ENCODE results near the gene MARCHF3.
A peak's percentile ranks its signal among the peaks of the same experiment; 100 is the strongest.

MARCHF3 gene

DNA sequence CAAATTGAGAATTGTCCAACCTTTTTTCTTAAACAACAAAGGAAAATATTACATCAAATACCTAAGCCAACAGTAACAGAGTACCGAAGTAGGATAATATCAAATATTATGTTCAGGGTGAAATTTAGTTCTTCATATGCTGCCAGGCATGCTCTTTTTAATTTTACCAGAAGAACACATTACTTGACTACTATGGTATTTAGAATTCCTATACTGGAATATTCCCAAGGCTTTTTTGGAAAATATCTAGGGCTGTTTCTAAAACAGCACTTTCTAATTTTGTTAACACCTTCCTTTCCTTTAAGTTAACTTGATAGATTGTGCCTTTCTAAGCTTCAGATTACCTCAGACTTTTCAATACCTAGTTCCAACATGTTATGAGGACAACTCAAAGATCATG, 48.7 kb downstream of the MARCHF3 start:
- no peak for DNase-seq

DNA sequence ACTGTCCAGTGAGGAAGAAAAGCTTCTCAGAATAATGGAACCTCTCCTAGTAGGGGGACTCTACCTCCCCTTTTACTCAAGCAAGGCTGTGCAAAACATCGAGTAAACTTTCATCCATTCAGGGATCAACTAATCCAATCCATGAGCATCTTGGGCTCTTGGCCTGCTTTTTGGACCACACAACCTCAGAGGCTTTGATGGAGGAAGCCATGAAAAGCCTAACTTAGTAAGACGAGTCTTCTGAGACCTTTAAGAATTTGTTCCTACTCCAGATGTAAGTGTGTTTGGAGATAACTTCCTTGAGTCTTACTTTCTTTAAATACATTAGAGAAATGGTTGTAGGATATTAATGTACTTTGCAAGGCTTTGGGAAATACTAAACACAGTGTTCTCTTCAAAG, 49.1 kb downstream of the MARCHF3 start:
- no peak for DNase-seq

DNA sequence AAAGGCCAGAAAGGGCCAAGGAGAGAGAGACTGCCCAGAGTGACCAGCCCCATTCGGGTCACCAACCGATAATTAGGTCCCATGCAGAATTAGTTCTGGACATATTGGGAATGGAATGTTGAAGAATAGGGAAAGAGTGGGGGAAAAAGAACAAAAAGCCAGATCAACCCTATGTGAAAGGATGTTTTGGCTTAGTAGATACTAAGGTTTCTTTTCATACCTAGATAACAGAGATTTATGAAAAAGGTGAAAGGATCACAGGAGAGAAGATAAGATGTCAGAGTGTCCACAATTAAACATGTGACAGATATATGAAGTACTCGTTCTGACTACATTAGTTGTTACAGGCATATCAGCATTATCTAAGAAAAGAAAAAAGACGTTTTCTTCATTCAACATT, 52.1 kb downstream of the MARCHF3 start:
- DNase-seq: no peak

DNA sequence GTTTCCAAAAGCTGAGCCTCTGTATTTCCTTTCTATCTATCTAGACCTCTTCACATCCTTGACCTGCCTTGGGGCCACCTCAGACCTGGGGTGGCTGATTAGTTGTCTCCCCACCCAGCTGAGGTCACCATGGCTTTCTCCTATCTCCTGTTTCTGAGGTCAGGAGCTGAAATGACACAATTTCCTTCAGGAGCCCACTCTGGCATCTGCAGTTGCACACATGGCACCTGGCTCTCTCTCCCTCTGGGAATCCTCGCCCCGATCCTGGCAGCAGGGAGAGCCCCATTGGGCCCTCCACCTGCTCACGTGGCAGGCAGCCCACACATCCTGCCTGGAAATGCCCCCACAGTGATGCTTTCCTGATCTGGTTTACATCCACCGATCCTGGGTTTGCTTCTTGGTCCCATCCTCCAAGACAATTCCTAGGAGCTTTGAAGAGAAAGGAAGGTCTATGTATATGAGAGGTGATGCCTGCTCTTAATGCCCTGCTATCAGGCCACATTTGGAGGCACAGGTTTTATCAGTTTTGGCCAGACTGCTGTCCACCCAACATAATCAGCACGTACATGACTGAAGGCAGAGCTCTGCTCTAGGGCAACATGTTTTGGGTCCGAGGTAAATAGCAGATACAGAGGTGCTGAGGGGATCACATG, 53.7 kb downstream of the MARCHF3 start:
- no peak for DNase-seq

DNA sequence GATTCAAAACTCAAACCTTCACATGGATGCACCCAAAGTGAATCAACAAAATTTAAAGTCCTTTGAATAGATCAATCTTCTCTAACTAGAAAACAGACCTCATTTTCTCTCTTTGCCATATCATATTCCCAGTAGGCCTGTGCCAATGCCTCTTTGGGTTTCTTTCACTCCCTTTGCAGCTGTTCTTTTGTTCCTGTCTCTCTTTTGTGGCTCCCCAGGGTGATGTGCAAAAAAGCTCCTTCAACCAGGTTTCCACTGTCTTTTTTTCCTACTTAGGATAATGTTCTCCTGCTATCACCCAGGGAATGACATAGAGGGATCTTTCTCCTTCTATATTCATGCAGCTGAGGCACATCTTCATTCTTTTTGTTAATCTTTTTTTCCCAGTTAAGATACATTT, 54.6 kb downstream of the MARCHF3 start:
- no peak for DNase-seq

DNA sequence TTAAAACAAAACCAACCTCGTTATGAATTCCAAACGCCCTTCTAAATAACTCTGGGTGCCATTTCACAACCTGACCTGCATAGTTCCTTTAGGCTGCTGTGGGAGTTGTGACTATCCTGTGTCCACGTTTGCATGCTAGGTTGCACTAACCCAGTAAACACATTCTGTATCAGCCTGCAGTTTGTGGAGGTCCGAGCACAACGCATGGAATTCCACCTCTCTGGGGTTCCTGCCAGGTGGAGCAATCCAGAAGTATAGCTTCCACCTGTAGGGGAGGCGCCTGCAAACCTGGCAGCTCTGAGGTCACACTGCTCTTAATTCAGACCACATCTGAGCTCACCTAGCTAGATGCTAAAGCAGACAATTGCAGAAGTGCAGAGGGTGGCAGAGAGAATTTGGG, 57.2 kb downstream of the MARCHF3 start:
- DNase-seq: no peak

DNA sequence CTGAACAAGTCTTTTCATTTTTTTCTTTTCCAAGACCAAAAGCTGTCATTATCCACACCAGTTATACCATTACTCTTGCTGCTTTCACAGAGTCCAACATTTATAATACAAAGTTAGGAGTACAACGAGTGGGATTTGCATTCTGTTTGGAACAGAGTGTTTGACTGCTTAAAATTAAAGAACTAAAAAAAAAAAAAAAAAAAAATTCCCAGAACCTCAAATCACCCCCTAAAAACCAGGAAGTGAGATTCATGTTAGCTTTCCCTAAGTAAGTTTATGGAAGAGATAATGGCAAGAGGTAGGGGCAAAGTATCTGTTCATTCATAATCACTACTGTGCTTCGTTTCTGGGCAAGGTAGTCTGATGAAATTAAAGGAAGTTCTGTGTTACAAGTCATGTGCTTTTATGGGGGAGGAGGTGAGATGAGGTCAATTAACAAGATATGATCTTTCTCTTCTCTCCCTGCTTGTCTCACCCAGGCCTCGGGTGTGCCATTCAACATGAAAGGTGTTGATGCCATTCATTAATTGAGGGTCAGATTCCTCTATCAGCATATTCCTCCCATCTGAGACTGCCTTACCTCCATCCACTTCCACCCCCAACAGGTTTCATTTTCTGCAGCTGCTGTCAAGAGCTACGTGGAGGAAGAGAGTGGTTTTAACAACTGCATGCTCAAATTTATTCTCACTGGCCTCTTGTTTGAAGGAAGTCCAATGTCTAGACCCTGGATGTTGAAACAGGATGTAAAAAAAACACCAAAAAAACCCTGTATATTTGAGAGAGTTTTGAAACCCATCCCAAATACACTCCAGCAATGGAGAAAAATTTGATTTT, 58.1 kb downstream of the MARCHF3 start:
- DNase-seq: peak; percentile 83

DNA sequence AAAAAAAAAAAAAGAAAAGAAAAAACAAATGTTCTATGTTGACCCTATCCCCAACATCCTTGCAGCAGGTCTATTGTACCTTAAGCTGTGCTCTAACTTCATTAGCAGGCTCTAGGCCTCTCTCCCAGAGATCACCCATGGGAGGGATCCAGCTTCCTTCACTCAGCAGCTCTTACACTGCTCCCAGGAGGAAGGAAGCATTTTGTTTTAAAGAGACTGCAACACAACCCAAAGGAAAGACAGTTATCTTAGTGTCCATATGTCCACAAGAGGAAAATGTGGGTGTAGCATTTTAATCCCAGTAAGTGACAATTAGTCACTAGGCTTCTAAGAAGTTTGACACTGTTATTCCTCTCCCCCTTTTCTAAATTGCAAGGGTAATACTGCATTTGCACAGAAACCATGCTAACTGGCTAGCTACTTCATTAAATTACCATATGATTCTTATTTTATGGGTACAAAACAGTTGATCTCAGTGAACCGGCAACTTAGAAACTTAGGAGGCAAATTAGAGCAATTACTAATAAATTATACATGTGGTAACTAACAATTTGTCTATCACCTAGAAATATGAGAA, 58.8 kb downstream of the MARCHF3 start:
- DNase-seq: peak; percentile 62

DNA sequence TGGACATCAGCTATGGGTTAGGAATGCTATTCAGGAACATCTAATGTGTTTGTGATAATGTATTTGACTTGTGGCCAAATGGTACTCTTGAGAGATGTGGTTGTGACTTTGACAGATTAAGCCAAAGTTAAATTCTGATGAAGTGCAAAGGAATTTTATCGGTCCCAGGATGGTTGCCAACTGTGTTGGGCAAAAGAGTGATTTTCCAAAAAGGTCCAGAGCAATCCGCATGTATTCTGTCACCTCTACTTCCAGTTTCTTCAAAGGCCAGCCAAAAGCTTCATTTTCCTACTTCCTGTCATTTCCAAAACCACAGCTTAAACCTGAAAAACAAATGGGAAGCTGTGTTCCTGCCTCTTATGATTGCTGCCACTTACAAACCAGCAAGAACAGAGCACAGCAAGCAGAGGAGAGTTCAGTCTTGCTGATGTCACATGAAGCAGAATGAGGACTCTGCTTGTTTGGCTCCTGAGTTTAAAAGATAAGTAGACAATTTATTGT, 59.8 kb downstream of the MARCHF3 start:
- DNase-seq: no peak

DNA sequence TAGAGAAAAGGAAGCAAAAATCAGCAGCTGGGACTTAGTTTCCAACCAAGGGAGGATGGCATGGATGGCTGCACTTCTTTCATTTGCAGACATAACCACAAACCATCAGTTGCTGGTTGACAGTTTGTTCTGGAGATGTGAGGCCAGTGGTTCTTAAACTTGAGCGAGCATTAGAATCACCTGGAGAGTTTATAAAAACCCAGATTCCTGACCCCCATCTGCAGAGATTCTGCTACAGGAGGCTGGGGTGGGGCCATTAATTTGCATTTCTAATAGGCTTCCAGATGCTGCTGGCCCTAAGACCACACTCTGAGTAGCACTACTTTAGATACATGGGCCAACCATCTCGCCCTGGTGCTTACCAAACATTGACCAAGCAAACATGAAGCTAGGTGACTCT, 60.8 kb downstream of the MARCHF3 start:
- peak; percentile 61 for DNase-seq

DNA sequence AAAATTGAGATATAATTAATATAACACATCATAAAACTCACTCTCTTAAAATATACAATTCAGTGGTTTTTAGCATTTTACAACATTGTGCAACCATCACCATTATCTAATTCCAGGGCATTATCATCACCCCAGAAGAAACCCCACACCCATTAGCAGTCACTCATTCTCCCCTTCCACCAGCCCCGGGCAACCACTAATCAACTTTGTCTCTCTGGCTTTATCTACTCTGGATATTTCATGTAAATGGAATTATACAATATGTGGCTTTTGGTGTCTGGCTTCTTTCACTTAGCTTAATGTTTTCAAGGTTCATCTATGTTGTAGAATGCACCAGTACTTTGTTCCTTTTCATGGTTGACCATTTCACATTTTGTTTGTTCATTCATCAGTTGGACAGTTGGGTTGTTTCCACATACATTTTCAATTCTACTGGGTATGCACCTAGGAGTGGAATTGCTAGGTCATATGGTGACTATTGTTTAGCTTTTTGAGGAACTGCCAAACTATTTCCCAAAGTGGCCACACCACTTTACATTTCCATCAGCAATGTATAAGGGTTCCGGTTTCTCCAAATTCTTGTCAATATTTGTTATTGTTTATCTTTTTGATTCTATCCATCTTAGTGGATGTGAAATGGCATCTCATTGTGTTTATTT, 62.4 kb downstream of the MARCHF3 start:
- DNase-seq: no peak

DNA sequence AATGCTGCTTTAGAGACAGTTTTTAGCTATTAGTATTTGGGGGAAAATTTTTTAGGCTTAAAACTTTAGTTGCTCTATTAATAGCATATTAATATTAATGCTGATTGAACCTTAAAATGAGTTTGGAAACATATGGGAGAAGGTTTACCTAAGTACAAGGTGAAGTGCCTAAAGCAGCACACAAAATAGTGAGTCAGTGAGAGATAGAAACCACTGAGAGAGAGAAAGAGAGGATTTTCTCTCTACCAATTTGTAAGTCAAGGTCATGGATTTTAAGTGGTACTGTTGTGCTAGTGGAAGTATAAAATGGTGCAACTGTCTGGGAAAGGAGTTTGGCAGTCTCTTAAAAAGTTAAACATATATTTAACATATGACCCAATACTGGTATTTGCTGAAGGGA, 64.9 kb downstream of the MARCHF3 start:
- DNase-seq: no peak

DNA sequence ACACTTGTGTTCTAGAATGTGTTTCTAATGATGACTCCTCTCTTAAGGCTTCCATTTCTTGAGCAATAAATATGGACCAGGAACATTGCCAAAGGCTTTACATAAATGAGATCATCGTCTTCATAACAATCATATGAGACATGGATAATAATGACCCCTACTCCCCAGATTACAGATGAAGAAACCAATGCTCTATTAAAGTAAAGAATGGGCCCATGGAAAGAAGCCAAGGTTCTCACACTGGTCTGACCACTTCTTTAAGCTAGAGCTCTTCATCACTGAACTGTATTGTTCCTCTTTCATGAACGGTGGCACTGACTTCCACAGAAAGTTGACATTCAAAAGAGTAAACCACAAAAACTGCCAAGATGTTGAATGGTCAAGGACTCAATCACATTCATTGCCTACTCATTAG, 65.3 kb downstream of the MARCHF3 start:
- peak; percentile 28 for DNase-seq

DNA sequence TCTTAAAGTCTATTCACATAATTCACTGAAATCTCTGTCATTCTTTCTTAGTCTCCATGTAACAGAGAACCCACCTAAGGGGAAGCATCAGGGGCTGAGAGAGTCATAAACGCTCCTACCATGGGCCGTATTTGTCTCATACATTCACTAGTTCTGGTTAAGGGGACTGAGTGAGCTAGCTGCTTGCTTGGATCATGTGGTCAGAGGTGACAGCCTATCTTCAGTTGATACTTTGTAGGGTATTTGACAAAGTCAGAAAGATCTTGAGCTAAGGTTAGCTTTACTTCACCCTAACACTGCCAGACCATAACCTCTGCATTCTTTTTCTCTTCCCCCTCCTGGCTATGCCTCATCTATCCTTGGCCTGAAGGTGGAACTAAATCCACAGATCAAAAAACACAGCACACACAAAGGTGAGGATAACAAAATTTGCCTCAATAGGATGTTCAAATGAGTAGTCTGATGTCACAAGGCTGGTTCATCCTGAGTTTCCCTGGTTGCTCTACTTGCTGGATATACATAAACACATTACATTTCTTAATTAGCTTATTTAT, 66.5 kb downstream of the MARCHF3 start:
- no peak for DNase-seq

DNA sequence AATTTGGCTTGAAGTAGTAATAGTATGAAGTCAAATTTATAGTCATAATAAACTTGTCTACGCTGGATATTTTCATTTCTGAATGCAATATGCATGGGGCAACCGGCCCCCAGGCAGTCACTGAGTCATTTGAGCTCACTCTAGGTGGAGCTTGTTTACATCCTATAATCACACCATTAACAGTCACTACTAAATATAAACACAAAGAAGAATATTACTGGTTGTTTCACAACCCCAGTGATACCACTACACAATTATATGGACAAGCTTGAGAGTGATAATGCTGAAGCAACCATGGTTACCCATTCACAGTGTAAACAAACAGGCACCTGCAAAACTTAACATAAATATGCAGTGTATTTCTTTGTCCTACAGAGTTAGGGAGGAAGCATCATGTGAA, 68.7 kb downstream of the MARCHF3 start:
- no peak for DNase-seq

DNA sequence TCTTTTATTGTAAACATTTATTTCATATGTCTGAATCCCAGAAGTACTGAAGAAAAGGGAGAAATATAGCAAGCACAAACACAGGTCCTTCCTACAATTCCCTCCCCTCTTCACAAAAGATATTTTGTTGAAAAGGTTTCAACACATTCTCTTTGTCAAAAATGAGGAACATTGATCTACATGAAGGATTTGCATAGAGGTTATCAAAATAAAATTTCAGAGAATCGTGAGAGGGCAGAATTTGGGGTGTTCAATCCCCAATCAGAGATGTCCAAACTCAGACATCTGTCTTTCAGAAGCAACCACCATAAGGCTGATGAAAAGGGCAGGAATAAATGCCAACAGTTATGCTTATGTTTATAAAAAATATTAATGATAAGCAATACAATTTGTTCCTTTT, 69.2 kb downstream of the MARCHF3 start:
- no peak for DNase-seq

DNA sequence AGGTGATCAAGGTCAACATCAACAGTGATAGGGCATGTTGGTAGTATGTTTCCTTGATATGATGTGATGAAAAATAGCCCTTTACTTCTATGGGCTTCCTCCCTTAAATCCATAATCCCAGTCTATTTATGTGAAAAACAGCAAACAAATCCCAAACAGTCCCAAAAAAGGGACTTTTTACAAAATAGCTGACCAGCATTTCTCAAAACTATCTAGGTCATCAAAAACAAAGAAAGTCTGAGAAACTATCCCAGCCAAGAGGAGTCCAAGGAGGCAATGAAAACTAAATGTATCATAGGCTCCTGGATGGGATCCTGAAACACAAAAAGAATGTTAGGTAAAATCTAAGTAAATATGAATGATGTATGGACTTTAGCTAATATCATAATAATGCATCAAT, 71.2 kb downstream of the MARCHF3 start:
- no peak for DNase-seq

DNA sequence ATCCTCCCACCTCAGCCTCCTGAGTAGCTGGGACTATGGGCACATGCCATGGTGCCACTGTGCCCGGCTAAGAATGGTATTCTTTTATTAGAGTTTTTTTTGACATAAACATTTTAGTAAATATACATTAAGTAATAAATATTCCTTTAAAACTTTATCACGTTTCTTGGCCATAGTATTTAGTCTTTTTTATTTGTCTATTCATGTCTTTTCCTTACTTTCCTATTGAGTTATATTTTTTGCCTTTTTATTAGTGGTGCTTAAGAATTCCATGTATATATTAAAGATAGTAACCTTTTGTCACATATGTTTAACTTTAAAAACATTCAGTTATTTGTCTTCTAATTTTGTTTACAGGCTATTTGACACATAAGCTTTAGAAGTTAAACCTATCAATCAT, 73.4 kb downstream of the MARCHF3 start:
- no peak for DNase-seq

DNA sequence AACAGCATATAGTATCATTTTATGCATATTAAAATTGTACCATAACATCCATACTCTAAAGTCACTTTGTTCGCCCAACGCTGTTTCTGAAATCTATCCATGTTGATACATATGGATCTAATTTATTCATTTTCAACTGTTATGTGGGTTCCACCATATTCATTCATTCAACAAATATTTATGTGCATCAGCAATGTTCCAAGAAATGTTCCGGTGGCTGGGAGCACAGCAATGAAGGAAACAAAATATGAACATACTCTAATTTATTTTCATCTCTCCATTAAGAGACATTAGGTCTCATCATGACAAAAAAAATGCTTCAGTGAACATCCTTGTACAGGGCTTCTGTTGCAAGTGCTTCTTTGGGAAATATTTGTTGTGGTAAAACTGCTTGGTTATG, 75.4 kb downstream of the MARCHF3 start:
- DNase-seq: no peak

DNA sequence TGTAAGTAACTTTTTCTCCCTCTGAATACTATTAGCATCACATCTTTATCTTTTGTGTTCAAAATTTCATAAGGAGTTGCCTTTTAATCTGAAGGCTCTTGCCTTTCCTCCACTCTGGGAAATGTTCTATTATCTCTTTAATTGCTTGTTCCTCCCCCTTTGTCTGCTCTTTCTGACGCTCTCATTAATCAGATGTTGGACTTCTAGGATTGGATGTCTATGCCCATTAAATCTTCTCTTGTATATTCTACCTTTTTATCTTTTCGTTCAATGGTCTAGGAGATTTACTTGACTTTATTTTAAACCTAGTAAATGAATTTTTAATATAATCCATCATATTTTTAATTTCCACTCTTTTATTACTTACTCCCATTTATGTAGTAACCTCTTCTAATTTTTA, 76.7 kb downstream of the MARCHF3 start:
- no peak for DNase-seq

DNA sequence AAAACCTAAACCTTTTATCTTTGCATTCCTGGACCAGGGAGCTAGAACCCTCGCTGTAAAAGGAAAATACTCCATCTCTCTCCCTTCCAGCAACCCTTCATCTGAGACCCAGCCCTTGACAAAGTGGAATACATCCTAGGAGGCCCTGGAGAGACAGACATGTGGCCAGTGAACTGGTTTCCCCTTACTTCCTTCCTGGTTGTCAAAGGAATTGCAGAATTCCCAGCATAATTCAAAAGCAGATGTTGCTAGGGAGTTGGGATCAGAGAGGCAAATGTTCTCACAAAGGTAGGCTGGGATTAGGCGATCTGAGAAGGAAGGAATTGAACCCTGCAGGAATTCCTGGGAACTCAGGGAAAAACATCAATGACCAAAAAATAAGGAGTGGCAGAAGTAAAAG, 80.9 kb downstream of the MARCHF3 start:
- no peak for DNase-seq

DNA sequence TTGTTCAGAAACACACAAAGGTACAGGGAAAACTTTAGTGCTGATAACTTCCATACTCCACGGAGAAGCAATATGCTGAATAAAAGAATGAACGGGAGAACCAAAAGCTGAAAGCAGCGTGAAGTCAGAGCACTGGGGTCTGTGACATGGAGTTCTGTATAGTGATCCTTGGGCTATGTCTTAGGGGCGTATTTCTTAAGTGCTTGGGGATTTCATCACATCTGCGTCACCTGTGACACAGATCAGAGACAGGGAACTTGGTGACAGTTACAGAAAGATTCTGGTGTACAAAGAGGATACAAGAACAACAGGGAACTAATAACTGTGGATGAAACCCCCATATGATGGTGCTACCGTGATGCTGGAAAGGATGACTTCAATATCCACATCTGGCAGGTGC, 81.9 kb downstream of the MARCHF3 start:
- no peak for DNase-seq

DNA sequence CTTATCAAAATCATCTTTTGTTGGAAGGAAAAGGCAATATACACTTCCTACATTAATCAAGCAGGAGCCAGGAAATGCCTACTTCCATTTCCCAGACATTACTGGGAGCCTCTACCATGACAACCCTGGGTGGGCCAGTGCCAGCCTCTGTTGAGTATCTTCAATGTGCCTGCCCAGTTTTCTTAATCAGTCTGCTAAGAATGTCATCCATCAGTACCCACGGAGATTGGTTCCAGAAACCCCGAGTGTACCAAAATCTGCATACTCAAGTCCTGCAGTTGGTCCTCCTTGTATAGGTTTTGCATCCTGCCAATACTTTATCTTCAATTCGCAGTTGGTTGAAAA, 82.4 kb downstream of the MARCHF3 start:
- DNase-seq: no peak
